OCI-LY1 (cell line): ENCODE measurements around the gene CFAP43.
"Not testable (repeated sequence)": the region's sequence is repeated elsewhere in the genome, so short reads cannot be mapped to it uniquely, and the experiment has no call there.

Experiments used
- CTCF ChIP-seq: fragments of 200-600 bp; sonication (generic), shearing (Covaris generic); IDR thresholded peaks from 2 replicates; pipeline ENCODE4 v1.5.1; 2017; ENCODE audit warnings: mild to moderate bottlenecking, antibody characterized with exemption, low read length, moderate library complexity, mixed read lengths
- EZH2 ChIP-seq: fragments of 200-600 bp; sonication (generic), shearing (Covaris generic); IDR thresholded peaks from 2 replicates; pipeline ENCODE4 v1.8.0; 2017; ENCODE audit warnings: borderline replicate concordance, mixed run types, mild to moderate bottlenecking, antibody characterized with exemption, low read length, moderate library complexity, mixed read lengths

DNA sequence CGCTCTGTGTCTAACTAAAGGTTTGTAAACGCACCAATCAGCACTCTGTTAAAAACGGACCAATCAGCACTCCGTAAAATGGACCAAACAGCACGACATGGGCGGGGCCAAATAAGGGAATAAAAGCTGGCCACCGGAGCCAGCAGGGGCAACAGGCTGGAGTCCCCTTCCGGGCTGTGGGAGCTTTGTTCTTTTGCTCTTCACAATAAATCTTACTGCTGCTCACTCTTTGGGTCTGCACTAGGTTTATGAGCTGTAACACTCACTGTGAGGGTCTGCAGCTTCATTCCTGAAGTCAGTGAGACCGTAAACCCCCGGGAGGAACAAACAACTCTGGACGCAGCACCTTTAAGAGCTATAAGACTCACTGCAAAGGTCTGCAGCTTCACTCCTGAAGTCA is 16.8 kb upstream of the CFAP43 start:
- not testable (repeated sequence) for TF ChIP-seq CTCF, EZH2
